Lower lobe of right lung (tissue), 2 donors: ENCODE data around the gene RASL12. TPM values are rescaled to one million over a fixed set of nuclear protein-coding genes. Genes with fewer than 3 reads are reported as not detected.

ENCODE experiments used
- ATAC-seq, 2 donors: fragments of 200-7000 bp; cut with Tn5 transposase; one replicate each; pipeline ENCODE4 v1.9.1; 2020 to 2022; ENCODE audit warnings: mild to moderate bottlenecking in 2 of 2, moderate library complexity in 2 of 2
- DNase-seq: peaks from one replicate; pipeline ENCODE4 v3.0.0-alpha.2; 2020
- H3K27ac ChIP-seq: fragments of 200-600 bp; one replicate; pipeline ENCODE4 v1.8.0; 2022
- H3K27me3 ChIP-seq: fragments of 200-600 bp; one replicate; pipeline ENCODE4 v1.8.0; 2022; ENCODE audit warnings: low read depth
- H3K36me3 ChIP-seq: fragments of 200-600 bp; one replicate; pipeline ENCODE4 v1.8.0; 2022; ENCODE audit warnings: mild to moderate bottlenecking
- H3K4me1 ChIP-seq: fragments of 200-600 bp; one replicate; pipeline ENCODE4 v1.8.0; 2022
- H3K4me3 ChIP-seq: fragments of 200-600 bp; one replicate; pipeline ENCODE4 v1.8.0; 2022; ENCODE audit warnings: mild to moderate bottlenecking
- H3K9me3 ChIP-seq: fragments of 200-600 bp; one replicate; pipeline ENCODE4 v1.8.0; 2022
- intact Hi-C: fragments of 100-400 bp; cut with DNase I; formaldehyde crosslinking; loops from one replicate; pipeline ENCODE4 v1.11.0; 2022
- total RNA-seq: library from RNA; stranded (reverse); fragmentation: NEBNext Ultra II Directional; extraction: Animal tissue kit (Norgen Biotek cat#: 25700); gene quantifications from one replicate; pipeline ENCODE4 v1.2.1, GENCODE V29; 2021
- TF ChIP-seq, protein P1 (sequence below): fragments of 200-600 bp; IDR thresholded peaks from one replicate; pipeline ENCODE4 v1.8.0; 2022; ENCODE audit warnings: antibody characterized with exemption, mild to moderate bottlenecking
- donor health status: DM: no; HTN: yes; CAD: no; lungs with severe emphysema.

RASL12 gene
- total RNA-seq, 1 donor from 2014 or later, result 21.5 TPM

DNA sequence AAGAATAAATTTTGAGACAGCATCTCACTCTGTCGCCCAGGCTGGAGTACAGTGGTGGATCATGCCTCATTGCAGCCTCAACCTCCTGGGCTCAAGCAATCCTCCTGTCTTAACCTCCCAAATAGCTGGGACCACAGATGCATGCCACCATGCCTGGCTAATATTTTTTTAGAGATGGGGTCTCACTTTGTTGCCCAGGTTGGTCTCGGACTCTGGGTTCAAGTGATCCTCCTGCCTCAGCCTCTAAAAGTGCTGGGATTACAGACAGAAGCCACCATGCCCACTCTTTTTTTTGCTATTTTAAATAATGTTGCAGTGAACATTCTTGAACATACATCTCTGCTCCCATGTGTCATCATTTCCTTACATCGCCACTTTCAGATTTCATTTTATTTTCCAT, 29.4 kb downstream of the RASL12 start:
- DNase-seq (no peak), ATAC-seq (no peak)
- no peaks in the 10 kb centered on the region for H3K36me3 ChIP-seq
- no peaks in the 10 kb centered on the region for H3K27me3 ChIP-seq
- TF ChIP-seq, protein P1, sequence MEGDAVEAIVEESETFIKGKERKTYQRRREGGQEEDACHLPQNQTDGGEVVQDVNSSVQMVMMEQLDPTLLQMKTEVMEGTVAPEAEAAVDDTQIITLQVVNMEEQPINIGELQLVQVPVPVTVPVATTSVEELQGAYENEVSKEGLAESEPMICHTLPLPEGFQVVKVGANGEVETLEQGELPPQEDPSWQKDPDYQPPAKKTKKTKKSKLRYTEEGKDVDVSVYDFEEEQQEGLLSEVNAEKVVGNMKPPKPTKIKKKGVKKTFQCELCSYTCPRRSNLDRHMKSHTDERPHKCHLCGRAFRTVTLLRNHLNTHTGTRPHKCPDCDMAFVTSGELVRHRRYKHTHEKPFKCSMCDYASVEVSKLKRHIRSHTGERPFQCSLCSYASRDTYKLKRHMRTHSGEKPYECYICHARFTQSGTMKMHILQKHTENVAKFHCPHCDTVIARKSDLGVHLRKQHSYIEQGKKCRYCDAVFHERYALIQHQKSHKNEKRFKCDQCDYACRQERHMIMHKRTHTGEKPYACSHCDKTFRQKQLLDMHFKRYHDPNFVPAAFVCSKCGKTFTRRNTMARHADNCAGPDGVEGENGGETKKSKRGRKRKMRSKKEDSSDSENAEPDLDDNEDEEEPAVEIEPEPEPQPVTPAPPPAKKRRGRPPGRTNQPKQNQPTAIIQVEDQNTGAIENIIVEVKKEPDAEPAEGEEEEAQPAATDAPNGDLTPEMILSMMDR, result no peak
- H3K4me3 ChIP-seq, result no peak overlapping the region
- no peaks in the 10 kb centered on the region for H3K9me3 ChIP-seq
- intact Hi-C loops, result no loop called here
- peaks cover 2% of the 10 kb centered on the region for H3K4me1 ChIP-seq
- no peak overlapping the region for H3K27ac ChIP-seq

DNA sequence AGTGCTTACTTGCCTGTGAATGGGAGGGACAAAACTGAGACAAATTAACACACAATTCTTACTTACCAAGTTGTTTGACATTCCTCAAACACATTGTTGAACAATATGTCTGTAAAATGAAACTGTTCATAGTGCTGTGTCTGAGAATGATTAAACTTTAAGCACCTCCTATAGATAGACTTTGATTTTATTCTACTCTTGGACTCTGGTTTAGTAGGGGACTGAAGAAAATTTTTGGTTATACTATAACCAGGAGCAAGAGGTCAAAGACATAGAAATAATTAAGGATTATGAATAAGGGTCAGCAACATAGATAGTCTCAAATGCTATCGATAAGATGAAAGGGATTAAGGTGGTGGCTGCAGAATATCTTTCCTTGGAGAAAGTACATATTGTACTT, 30.5 kb downstream of the RASL12 start:
- DNase-seq (no peak), ATAC-seq (no peak)
- intact Hi-C loops, result no loop called here
- Histone ChIP-seq H3K36me3 (no peaks in the 10 kb centered on the region), H3K9me3 (no peaks in the 10 kb centered on the region), H3K4me1 (peaks cover 7% of the 10 kb centered on the region), H3K4me3 (no peak overlapping the region), H3K27ac (no peak overlapping the region), H3K27me3 (no peaks in the 10 kb centered on the region)
- TF ChIP-seq, protein P1, result no peak

DNA sequence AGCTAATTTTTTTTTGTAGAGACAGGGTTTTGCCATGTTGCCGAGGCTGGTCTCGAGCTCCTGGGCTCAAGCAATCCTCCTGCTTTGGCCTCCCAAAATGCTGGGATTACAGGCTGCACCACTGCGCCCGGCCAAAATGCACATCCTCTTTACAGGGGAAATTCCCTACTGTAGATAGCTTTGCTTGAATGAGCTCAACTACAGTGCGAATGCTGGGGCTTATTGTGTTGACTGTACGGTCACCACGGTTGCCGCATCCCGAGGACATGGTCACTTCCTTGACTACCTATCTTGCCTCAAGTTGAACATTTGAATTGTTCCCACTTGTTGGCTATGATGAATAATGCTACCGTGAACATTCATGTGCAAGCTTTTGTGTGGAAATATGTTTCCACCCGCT, 33.1 kb downstream of the RASL12 start:
- intact Hi-C loops, result no loop called here
- Histone ChIP-seq H3K27me3 (no peaks in the 10 kb centered on the region), H3K36me3 (no peaks in the 10 kb centered on the region), H3K4me1 (peaks cover 7% of the 10 kb centered on the region), H3K9me3 (no peaks in the 10 kb centered on the region), H3K4me3 (no peak overlapping the region), H3K27ac (no peak overlapping the region)
- TF ChIP-seq, protein P1, result no peak
- no peak for ATAC-seq
- DNase-seq, result no peak

DNA sequence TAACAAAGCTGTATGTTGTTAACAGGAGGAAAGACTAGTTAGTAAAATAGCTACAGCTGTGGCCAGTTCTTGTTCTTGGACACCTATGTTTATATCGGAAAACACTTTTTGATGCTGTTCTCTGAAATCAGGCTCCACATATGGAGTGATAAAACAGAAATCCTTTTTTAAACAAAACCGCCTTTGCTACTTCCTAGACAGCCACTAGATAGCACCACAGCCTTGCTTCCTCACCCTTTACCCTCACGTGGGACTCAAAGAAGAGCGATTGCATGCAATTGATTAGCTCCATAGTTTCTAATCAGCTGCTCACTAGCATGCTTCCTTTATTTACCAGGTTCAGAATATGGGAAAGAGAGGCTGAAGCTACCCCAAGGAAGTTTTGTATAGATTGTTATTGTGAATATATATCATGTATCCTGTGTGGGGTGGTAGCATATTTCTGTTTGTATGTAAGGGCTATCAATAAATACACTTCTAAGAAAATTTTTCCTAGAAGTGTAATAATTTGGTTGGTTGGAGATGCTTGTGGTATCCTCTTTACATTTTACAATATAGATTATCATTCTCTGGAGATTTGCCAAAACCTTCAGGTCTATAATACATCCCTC, 34.0 kb downstream of the RASL12 start:
- Histone ChIP-seq H3K27ac (no peak overlapping the region), H3K4me1 (peaks cover 8% of the 10 kb centered on the region), H3K36me3 (no peaks in the 10 kb centered on the region), H3K27me3 (no peaks in the 10 kb centered on the region), H3K4me3 (no peak overlapping the region), H3K9me3 (no peaks in the 10 kb centered on the region)
- TF ChIP-seq, protein P1, result peak; percentile 46
- ATAC-seq (peak; percentile 35 to 43), DNase-seq (no peak)
- intact Hi-C loops, result no loop called here

DNA sequence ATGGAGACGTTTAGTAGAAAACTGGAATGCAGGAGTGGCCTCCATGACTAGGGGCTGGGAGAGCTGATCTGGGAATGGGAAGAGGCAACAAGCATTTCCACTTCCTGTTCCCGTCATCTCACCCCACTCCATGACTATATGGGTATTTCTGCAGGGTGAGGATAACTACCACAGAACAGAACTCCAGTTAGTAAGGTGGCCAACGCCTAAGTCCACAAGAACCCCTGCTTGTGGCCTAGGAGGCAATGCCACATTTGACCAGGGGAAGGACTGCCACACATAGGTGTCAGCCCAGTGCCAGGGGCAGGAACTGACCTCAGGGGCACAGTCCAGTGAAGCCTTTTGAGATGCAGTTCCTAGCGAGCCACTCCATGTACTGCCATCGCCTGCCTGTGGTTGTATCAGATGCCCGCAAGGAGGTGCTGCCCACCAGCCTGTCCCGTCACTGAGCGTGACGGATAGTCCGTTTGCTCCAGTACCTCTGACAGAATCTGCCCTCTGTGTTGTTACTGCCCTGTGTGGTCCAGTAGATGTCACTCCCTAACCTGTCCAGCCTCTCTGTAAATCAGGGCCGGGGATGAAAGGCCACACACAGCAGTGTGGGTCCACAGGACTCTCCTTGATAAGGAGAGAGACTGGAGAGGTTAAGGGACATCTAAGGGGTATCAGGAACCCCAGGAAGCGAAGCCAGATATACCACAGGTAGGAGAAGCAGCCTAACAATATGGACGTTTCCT, 34.8 kb downstream of the RASL12 start:
- Histone ChIP-seq H3K9me3 (no peaks in the 10 kb centered on the region), H3K27me3 (no peaks in the 10 kb centered on the region), H3K27ac (no peak overlapping the region), H3K36me3 (no peaks in the 10 kb centered on the region), H3K4me1 (peaks cover 16% of the 10 kb centered on the region), H3K4me3 (no peak overlapping the region)
- TF ChIP-seq, protein P1, result peak; percentile 69
- DNase-seq, result peak; percentile 66
- intact Hi-C loops, result no loop called here
- peak; percentile 83 to 88 for ATAC-seq
